DMS114 treated with DMSO at 0.1 percent for 48 hours (cell line): ENCODE measurements around the gene ARHGAP44.
"Not testable (repeated sequence)": the region's sequence is repeated elsewhere in the genome, so short reads cannot be mapped to it uniquely, and the experiment has no call there.

ENCODE experiments used
- DNase-seq: peaks from one replicate; lab custom pipeline; 2025; ENCODE audit not compliant: unreplicated experiment; lab: John Stamatoyannopoulos, UW

Gene ARHGAP44

DNA sequence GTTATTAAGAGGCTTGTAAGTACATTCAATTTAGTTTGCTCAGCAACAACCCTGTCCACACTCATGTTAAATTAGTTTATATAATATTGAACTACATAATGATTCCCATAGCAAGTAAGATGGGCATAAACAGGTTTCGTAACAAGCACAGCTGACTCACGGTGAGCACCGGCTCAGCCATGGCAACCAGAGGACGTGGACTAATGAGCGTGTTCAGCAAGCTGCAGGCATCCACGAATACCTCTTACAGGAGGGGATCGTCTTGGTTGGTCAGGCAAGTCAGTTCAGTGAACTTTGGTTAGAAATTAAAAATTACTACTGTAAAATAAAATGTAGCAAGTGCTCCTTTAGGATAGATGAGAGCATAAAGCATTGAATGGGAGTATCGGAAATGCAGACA, 170.1 kb downstream of the ARHGAP44 start:
- no peak for DNase-seq

DNA sequence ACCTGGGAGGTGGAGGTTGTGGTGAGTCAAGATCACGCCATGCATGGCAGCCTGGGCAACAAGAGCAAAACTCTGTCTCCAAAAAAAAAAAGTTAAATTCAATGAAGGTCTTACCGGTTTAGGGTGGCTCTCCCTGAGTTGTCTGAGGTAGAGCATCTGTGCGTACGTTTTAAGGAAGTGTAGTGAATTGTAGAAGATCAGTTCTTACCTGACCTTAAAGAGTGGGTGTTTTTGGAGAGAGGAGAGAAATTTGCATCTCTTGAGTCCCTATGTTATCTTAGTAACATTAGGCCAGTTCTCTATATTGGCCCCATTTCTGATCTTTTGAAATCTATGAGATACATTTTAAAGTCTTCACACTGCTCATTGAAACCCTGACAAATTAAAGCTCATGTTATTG, 172.4 kb downstream of the ARHGAP44 start:
- DNase-seq = no peak

DNA sequence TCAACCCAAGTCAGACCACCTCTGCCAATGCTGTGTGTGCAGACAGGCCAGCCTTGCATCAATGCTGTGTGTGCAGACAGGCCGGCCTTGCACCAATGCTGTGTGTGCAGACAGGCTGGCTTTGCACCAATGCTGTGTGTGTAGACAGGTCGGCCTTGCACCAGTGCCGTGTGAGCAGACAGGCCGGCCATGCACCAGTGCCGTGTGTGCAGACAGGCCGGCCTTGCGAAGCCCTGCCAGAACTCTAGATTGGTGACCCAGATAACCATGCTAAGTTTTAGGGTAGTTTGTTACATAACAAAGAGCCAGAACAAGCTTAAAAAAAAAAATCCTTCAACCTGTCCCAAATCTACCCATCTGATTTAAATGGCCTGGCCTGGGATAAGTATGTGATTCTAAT, 174.2 kb downstream of the ARHGAP44 start:
- DNase-seq = no peak

DNA sequence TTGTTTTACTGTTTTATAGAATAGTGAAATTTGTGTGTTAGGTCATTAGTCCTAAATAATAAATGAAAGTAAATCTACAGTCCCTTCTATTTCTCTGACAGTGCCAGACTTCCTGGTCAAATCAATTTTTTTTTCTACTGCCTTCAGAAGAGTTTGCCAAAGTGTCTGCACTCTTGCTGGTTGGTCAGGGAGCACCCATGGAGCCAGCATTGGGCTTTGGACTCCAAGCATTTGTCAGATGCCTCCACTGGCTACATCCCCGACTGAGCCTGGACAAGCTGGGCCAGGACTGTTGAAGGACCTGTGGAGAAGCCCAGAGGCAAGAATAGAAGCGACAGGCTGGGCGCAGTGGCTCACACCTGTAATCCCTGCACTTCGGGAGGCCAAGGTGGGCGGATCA, 174.9 kb downstream of the ARHGAP44 start:
- no peak for DNase-seq

DNA sequence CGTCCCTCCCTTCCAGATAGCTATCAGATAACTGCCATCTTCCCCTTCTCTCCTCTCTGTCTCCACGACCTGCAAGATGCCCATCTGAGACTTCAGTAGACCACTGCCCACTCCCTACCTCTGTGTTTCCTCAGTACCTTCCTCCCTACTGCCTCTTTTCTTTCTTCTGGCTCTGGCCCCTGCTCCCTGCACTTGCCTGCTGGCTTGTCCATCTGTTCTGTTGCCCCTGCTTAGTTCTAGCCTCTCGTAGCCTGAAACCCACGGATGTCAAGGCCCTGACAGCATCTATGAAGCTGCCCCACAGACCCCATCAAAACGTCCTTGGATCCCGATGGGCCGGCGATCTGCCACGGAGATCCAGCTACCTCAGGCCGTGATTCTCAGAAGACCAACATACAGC, 175.5 kb downstream of the ARHGAP44 start:
- no peak for DNase-seq

DNA sequence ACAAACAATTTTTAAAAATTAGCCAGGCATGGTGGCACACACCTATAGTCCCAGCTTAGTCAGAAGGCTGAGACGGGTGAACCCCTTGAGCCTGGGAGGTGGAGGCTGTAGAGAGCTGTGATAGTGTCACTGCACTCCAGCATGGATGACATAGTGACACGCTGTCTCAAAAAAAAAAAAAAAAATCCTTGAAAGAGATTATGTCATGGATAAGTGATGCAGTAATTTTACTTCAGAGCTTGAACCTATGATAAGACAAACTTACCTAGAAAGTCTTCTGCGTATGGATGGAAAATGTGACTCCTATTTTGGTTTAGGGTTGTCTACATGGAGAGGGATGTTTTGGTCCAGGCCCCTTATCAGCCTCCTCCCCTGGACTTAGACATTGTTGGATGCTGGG, 176.7 kb downstream of the ARHGAP44 start:
- no peak for DNase-seq

- DNase-seq = no peak
Measured at GRCh38 chr17:12966413-12966812, 177.1 kb downstream of the ARHGAP44 start.

GRCh38 chr17:12967962-12968361, 178.7 kb downstream of the ARHGAP44 start:
- no peak for DNase-seq

DNA sequence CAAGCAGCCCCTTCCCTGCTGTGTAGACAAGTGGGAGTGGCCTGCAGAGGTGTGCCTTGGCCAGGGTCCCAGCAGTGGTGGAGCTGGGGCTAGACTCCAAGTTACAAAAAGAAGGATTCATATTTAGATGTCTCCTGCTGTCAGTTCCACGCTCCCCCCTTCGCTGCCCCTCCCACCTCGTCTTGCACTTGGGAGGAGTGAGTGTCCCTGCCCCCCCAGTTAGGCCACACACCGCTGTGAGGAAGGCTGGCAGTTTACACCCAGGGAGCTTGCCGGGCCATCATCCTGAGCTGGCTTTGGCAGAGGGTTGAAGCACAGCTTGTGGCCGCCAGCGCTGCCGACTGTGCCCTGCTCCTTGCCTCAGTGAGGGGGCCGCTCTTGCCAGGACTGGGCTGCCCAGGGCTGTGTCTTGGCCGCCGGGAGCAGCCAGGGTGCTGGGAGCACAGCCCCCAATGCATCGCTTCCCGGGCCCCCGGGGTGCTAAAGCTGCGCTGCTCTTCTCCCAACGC, 184.3 kb downstream of the ARHGAP44 start:
- DNase-seq = no peak

GRCh38 chr17:12974005-12974531, 184.8 kb downstream of the ARHGAP44 start:
- no peak for DNase-seq

GRCh38 chr17:12977008-12977751, 187.9 kb downstream of the ARHGAP44 start:
- DNase-seq = no peak

- not testable (repeated sequence) for DNase-seq
Measured at GRCh38 chr17:12978787-12979186, 189.5 kb downstream of the ARHGAP44 start.

GRCh38 chr17:12979246-12979645, 189.9 kb downstream of the ARHGAP44 start:
- no peak for DNase-seq

DNA sequence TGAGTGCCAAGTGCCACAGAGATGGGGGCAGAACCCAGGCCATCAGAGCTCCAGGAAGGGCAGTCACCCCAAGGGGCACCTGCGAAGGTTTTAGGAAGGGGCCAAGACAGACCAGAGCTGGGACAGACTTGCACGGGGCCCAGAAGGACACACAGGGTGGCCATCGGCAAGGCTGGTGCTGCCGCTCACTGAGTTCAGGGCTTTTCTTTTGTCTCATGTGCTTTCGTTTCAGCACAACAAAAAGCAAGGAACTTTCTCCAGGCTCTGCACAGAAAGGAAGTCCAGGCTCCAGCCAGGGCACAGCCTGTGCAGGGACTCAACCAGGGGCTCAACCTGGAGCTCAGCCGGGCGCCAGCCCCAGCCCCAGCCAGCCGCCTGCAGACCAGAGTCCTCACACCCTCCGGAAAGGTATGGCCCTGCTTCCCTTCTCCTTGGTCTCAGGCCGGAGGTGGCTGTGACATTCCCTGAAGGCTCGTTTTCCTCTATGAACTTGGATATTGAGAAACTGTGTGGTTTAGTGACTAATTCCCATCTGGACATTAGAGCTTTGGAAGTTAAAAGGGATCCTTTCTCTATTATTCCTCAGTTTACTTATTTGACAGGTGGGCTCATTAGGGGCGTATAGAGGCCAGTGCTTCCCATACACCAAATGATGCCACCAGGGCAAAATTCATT, 190.7 kb downstream of the ARHGAP44 start:
- DNase-seq = no peak

- no peak for DNase-seq
Measured at GRCh38 chr17:12982224-12982623, 192.9 kb downstream of the ARHGAP44 start.

DNA sequence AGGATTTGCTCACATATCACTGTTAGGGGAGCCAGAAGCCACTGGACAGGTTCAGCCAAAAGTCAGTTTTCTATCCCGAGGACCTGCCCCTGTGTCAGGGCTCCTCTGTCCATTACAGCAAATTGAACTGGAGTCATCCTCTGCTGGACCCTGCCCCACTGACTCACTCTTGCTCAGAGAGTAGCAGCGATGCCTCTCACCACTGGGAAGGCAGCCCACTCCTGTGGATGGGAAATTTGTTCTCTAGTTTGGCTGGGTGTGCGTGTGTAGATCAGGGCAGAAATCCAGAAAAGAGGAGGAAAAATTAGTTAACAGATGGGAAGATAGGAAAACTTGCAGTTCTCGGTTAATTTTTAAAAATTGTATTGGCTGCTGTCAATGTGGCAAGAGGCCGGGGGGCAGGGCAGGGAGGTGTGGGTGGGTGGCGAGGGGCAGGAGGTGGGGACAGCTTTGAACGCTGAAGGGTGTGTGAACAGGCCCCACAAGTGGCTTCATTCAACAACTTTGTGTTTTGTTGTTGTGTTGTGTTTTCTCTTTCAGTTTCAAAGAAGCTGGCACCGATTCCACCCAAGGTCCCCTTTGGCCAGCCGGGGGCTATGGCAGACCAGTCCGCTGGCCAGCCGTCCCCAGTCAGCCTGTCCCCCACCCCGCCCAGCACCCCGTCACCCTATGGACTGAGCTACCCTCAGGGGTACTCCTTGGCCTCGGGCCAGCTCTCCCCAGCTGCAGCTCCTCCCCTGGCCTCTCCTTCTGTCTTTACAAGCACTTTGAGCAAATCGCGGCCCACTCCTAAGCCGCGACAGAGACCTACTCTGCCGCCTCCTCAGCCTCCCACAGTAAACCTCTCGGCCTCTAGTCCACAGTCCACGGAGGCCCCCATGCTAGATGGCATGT, 194.9 kb downstream of the ARHGAP44 start:
- no peak for DNase-seq

GRCh38 chr17:12985431-12986293, 196.4 kb downstream of the ARHGAP44 start:
- no peak for DNase-seq

DNA sequence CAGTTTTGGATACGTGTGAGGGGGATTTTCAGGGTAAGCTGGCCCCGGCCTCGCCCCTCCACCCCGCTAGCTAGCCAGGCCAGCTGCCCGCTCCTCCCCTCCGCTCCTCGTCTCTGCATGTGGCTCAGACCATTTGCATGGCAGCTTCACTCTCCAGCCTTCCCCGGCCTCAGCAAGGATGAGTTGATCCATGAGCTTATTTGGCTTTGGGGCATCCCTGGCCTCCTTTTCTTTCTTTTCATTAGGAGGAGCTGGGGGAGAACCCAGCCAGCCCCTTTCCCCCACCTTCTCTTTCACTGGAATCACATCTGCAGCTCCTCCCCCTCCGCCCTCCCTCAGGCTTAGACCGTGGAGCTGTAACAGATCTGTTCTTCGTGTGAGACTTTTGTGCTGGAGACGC, 197.8 kb downstream of the ARHGAP44 start:
- DNase-seq = no peak

GRCh38 chr17:12990041-12990808, 200.9 kb downstream of the ARHGAP44 start:
- no peak for DNase-seq

- no peak for DNase-seq
Measured at GRCh38 chr17:12990926-12991325, 201.6 kb downstream of the ARHGAP44 start.
